HT1080 (cell line): ENCODE results near the gene STS. TPM values are rescaled to one million over a fixed set of nuclear protein-coding genes. Genes with fewer than 3 reads are reported as not detected.
A peak's percentile ranks its signal among the peaks of the same experiment; 100 is the strongest.

Experiments used
- DNase-seq: peaks from one replicate; pipeline ENCODE4 v3.0.0-alpha.2; 2015; ENCODE audit warnings: low read depth
- polyA plus RNA-seq, 2 experiments: library from polyadenylated mRNA; depleted of rRNA; stranded (reverse); fragments of >200 nt; gene quantifications; 2 replicates each; pipeline ENCODE4 v1.2.3, GENCODE V29; 2015
- total RNA-seq: library from RNA; depleted of rRNA; stranded (reverse); fragments of >200 nt; shearing (Covaris generic); gene quantifications from 2 replicates; pipeline ENCODE4 v1.2.3, GENCODE V29; 2014; rRNA removed

Gene STS
- 2.8 and 2.9 TPM in 2 replicates for total RNA-seq
- polyA plus RNA-seq (2015; cell fraction: cytosol; rRNA removed) = 2.8 and 3.1 TPM in 2 replicates
- 1.3 and 1.6 TPM in 2 replicates for polyA plus RNA-seq (2015; cell fraction: nucleus; rRNA removed)

- DNase-seq = peak; percentile 1
These were observed at the start of gene STS for GRCh38 chrX:7147413-7147977. TSS of gene STS (plus strand) at chrX:7147712. CDS start at chrX:7253200, 105,488 bp downstream.

GRCh38 chrX:7100022-7100421 lies 47.5 kb upstream of the STS start:
- DNase-seq = no peak

GRCh38 chrX:7102119-7102518 lies 45.4 kb upstream of the STS start:
- DNase-seq = no peak

- no peak for DNase-seq
These were observed 40.9 kb upstream of the STS start for GRCh38 chrX:7106649-7107048.

- DNase-seq = no peak
These were observed 39.5 kb upstream of the STS start for GRCh38 chrX:7108030-7108429.

- no peak for DNase-seq
These were observed 38.4 kb upstream of the STS start for GRCh38 chrX:7109049-7109531.

- DNase-seq = no peak
These were observed 37.4 kb upstream of the STS start for GRCh38 chrX:7109838-7110793.

- peak; percentile 62 for DNase-seq
These were observed 36.7 kb upstream of the STS start for GRCh38 chrX:7110821-7111276.

GRCh38 chrX:7111518-7111917 lies 36.0 kb upstream of the STS start:
- DNase-seq = no peak

- no peak for DNase-seq
These were observed 35.4 kb upstream of the STS start for GRCh38 chrX:7112071-7112470.

- no peak for DNase-seq
These were observed 32.0 kb upstream of the STS start for GRCh38 chrX:7115557-7115956.

- no peak for DNase-seq
These were observed 31.4 kb upstream of the STS start for GRCh38 chrX:7116081-7116480.

- no peak for DNase-seq
These were observed 29.9 kb upstream of the STS start for GRCh38 chrX:7117587-7117986.

- DNase-seq = no peak
These were observed 27.3 kb upstream of the STS start for GRCh38 chrX:7119950-7120877.

- peak; percentile 3 for DNase-seq
These were observed 26.7 kb upstream of the STS start for GRCh38 chrX:7120878-7121219.

GRCh38 chrX:7127056-7127455 lies 20.5 kb upstream of the STS start:
- DNase-seq = no peak

GRCh38 chrX:7131621-7132020 lies 15.9 kb upstream of the STS start:
- DNase-seq = no peak

GRCh38 chrX:7132335-7133049 lies 15.0 kb upstream of the STS start:
- DNase-seq = peak; percentile 68

- no peak for DNase-seq
These were observed 14.5 kb upstream of the STS start for GRCh38 chrX:7133050-7133440.

GRCh38 chrX:7134981-7135380 lies 12.5 kb upstream of the STS start:
- DNase-seq = no peak
